Measurements from ENCODE around the gene ABLIM2. TPM values are rescaled to one million over a fixed set of nuclear protein-coding genes. Genes with fewer than 3 reads are reported as not detected.

ABLIM2 gene
- total and polyA plus RNA-seq, 2 experiments from 2014 or later: 1.5 to 4.3 TPM

GRCh38 chr4:8179074-8179473, 20.5 kb upstream of the ABLIM2 start:
- no peaks in the 10 kb centered on the region for H3K4me1 ChIP-seq (ENCODE audit: insufficient read depth)
- H3K4me2 ChIP-seq: no peak overlapping the region
- H3K36me3 Mint-ChIP-seq (ENCODE audit: low read depth): no peaks in the 10 kb centered on the region
- no peak overlapping the region for H3K27ac ChIP-seq (ENCODE audit: low read depth)
- no peak for TF ChIP-seq JUNB (IDR thresholded peaks at IDR 0.05; ENCODE audit: unreplicated experiment)
- no peak for TF ChIP-seq ZNF114 (CRISPR knock-in tag; IDR thresholded peaks at IDR 0.05)
- TF ChIP-seq CREB1 (CRISPR knock-in tag; IDR thresholded peaks at IDR 0.05; ENCODE audit: low read depth): no peak
- TF ChIP-seq NANOG (IDR thresholded peaks at IDR 0.05; ENCODE audit: borderline replicate concordance): no peak
- no peak for TF ChIP-seq CTCF (conservative IDR thresholded peaks at IDR 0.05; ENCODE audit: low read depth in 2 of 2)
- TF ChIP-seq EZH2phosphoT487 (IDR thresholded peaks at IDR 0.05; ENCODE audit: unreplicated experiment): no peak
- no peak for TF ChIP-seq POLR2AphosphoS5 (IDR thresholded peaks at IDR 0.05; ENCODE audit: low read depth)
- TF ChIP-seq EZH2 (IDR thresholded peaks at IDR 0.05; ENCODE audit: low read depth, unreplicated experiment): no peak
- no peak for TF ChIP-seq ETS1 (IDR thresholded peaks at IDR 0.05)
- no peaks in the 10 kb centered on the region for H3K79me2 ChIP-seq (replicated peaks; ENCODE audit: insufficient read depth)
- H3K9me2 ChIP-seq (ENCODE audit: insufficient read depth): no peaks in the 10 kb centered on the region
- H3K27me3 ChIP-seq (ENCODE audit: insufficient read depth): no peaks in the 10 kb centered on the region
- peaks cover 7% of the 10 kb centered on the region; the same call in 1 of the 2 replicates for H3F3A ChIP-seq (replicated peaks; ENCODE audit: low read depth)
- no peak overlapping the region for H3K4me3 Mint-ChIP-seq
- H3K9me3 Mint-ChIP-seq: no peaks in the 10 kb centered on the region
- H3K4me3 ChIP-seq: no peak overlapping the region
- DNase-seq (ENCODE audit: low spot score) (no peak), ATAC-seq (no peak)
- H2AFZ ChIP-seq: no peak overlapping the region
- H3K36me3 ChIP-seq (ENCODE audit: insufficient read depth): no peaks in the 10 kb centered on the region
- no peak overlapping the region for H3K27ac Mint-ChIP-seq
- H3K4me1 Mint-ChIP-seq: 0 out of 3 replicates have a peak, but pooled peaks cover 2% of the 10 kb centered on the region
- no peaks in the 10 kb centered on the region for H4K20me1 ChIP-seq (replicated peaks; ENCODE audit: insufficient read depth)
- peaks cover 2% of the 10 kb centered on the region for H3K27me3 Mint-ChIP-seq (ENCODE audit: insufficient read depth, low read depth, poor library complexity)

- Mint-ChIP-seq H3K4me1 (0 out of 3 replicates have a peak, but pooled peaks cover 2% of the 10 kb centered on the region), H3K27me3 (ENCODE audit: insufficient read depth, low read depth, poor library complexity) (peaks cover 2% of the 10 kb centered on the region), H3K9me3 (no peaks in the 10 kb centered on the region), H3K27ac (no peak overlapping the region), H3K36me3 (ENCODE audit: low read depth) (no peaks in the 10 kb centered on the region), H3K4me3 (no peak overlapping the region)
- no peaks in the 10 kb centered on the region for H3K9me2 ChIP-seq (ENCODE audit: insufficient read depth)
- no peak overlapping the region for H3K27ac ChIP-seq (ENCODE audit: low read depth)
- H3F3A ChIP-seq (replicated peaks; ENCODE audit: low read depth): peaks cover 7% of the 10 kb centered on the region; the same call in 1 of the 2 replicates
- H3K4me2 ChIP-seq: no peak overlapping the region
- no peaks in the 10 kb centered on the region for H3K27me3 ChIP-seq (ENCODE audit: insufficient read depth)
- H4K20me1 ChIP-seq (replicated peaks; ENCODE audit: insufficient read depth): no peaks in the 10 kb centered on the region
- H2AFZ ChIP-seq: no peak overlapping the region
- ATAC-seq (no peak), DNase-seq (ENCODE audit: low spot score) (no peak)
- no peaks in the 10 kb centered on the region for H3K79me2 ChIP-seq (replicated peaks; ENCODE audit: insufficient read depth)
- no peaks in the 10 kb centered on the region for H3K4me1 ChIP-seq (ENCODE audit: insufficient read depth)
- H3K36me3 ChIP-seq (ENCODE audit: insufficient read depth): no peaks in the 10 kb centered on the region
- H3K4me3 ChIP-seq: no peak overlapping the region
- no peak for TF ChIP-seq EZH2 (IDR thresholded peaks at IDR 0.05; ENCODE audit: low read depth, unreplicated experiment)
- no peak for TF ChIP-seq ETS1 (IDR thresholded peaks at IDR 0.05)
- no peak for TF ChIP-seq POLR2AphosphoS5 (IDR thresholded peaks at IDR 0.05; ENCODE audit: low read depth)
- no peak for TF ChIP-seq STAT1 (IDR thresholded peaks at IDR 0.05; ENCODE audit: unreplicated experiment)
- no peak for TF ChIP-seq CTCF (conservative IDR thresholded peaks at IDR 0.05; ENCODE audit: low read depth in 2 of 2)
- no peak for TF ChIP-seq NANOG (IDR thresholded peaks at IDR 0.05; ENCODE audit: borderline replicate concordance)
These were observed 19.3 kb upstream of the ABLIM2 start for GRCh38 chr4:8177956-8178355.
